Activated CD4-positive, alpha-beta T cell treated with anti-CD3 and anti-CD28 coated beads, Interleukin-2, amount 10 ng/mL, durations not matched to agents 7 days and 5 days (primary cell): ENCODE results near the gene RBP3. TPM values are rescaled to one million over a fixed set of nuclear protein-coding genes. Genes with fewer than 3 reads are reported as not detected.

Experiments
- CTCF ChIA-PET: fragments of 350-600 bp; sonication (Branson Sonifier 250); formaldehyde crosslinking; loops from one replicate; lab custom pipeline; 2021; ENCODE audit warnings: antibody characterized with exemption; lab: Charles Lee
- POLR2A ChIA-PET: fragments of 350-600 bp; sonication (Branson Sonifier 250); formaldehyde crosslinking; loops from one replicate; lab custom pipeline; 2021; ENCODE audit warnings: antibody characterized with exemption; lab: Charles Lee
- DNase-seq: peaks from one replicate; pipeline ENCODE4 v3.0.0-alpha.2; 2020
- H3K27ac Mint-ChIP-seq: one replicate; pipeline ENCODE4 v1.8.0; 2021; ENCODE audit warnings: mild to moderate bottlenecking, moderate library complexity, mixed read lengths
- H3K27me3 Mint-ChIP-seq: one replicate; pipeline ENCODE4 v1.8.0; 2021; ENCODE audit warnings: mixed read lengths
- H3K36me3 Mint-ChIP-seq: one replicate; pipeline ENCODE4 v1.8.0; 2021; ENCODE audit warnings: low read depth, mixed read lengths
- H3K4me1 Mint-ChIP-seq: one replicate; pipeline ENCODE4 v1.8.0; 2021; ENCODE audit warnings: mixed read lengths
- H3K4me3 Mint-ChIP-seq: one replicate; pipeline ENCODE4 v1.8.0; 2021; ENCODE audit warnings: mild to moderate bottlenecking, moderate library complexity, mixed read lengths
- H3K9me3 Mint-ChIP-seq: one replicate; pipeline ENCODE4 v1.8.0; 2021; ENCODE audit warnings: mixed read lengths
- total RNA-seq, 2 experiments: library from RNA; stranded (reverse); gene quantifications; one replicate each; pipeline ENCODE4 v1.2.3, GENCODE V29; 2021

The RBP3 gene
- not detected for total RNA-seq

DNA sequence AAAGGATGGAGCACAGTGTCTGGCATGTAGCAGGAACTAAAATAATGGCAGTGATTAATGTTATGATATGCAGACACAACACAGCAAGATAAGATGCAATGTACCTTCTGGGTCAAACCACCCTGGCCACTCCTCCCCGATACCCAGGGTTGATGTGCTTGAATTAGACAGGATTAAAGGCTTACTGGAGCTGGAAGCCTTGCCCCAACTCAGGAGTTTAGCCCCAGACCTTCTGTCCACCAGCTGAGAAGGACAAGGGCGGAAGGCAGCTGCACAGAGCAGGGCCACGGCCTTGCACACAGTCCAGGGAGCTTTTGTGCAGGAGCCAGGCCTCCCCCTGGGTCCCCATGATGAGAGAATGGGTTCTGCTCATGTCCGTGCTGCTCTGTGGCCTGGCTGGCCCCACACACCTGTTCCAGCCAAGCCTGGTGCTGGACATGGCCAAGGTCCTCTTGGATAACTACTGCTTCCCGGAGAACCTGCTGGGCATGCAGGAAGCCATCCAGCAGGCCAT, at the start of gene RBP3:
Gene RBP3 (plus strand): TSS at position 226 of the 514 bp plus-strand sequence. CDS start 122 bp downstream, at position 348.
- ChIA-PET CTCF (no interaction called here), POLR2A (no interaction called here)
- H3K4me3 Mint-ChIP-seq, result no peak within 1 kb of the TSS
- H3K27ac Mint-ChIP-seq, result no peak within 1 kb of the TSS
- no peaks in the 10 kb centered on the region for H3K36me3 Mint-ChIP-seq
- no peaks in the 10 kb centered on the region for H3K9me3 Mint-ChIP-seq
- H3K27me3 Mint-ChIP-seq, result no peaks in the 10 kb centered on the region
- no peaks in the 10 kb centered on the region for H3K4me1 Mint-ChIP-seq
- DNase-seq, result no peak

DNA sequence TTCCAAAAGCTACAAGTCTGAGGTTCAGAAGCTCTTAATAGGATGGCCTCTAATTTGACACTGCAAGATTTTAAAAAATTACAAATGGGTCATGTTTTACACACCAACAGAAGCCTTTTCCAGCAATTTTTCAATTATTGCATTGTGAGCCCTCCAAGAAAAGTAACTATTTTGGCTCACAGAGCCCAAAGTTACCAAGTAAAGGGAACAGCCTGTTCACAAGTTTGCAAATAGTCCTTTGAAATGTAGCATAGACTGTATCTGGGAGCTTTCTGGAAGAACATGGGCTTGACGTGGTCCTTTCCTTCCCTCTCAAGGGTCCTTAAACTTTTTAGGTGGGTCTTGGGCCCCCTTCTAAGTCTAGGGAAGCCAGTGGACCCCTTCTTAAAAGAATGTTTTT, 49.4 kb upstream of the RBP3 start:
- no peak overlapping the region for H3K27ac Mint-ChIP-seq
- CTCF ChIA-PET, result interaction anchor here (1.0 to 2.3 kb wide), 2 partner anchors 7 to 15 kb away, joined by 3 to 6 read pairs; no protein-coding TSS in a partner anchor
- H3K36me3 Mint-ChIP-seq, result peaks cover 1% of the 10 kb centered on the region
- H3K4me1 Mint-ChIP-seq, result peaks cover 3% of the 10 kb centered on the region
- no peaks in the 10 kb centered on the region for H3K9me3 Mint-ChIP-seq
- H3K4me3 Mint-ChIP-seq, result no peak overlapping the region
- POLR2A ChIA-PET, result no interaction called here
- no peak for DNase-seq
- H3K27me3 Mint-ChIP-seq, result peaks cover 45% of the 10 kb centered on the region

DNA sequence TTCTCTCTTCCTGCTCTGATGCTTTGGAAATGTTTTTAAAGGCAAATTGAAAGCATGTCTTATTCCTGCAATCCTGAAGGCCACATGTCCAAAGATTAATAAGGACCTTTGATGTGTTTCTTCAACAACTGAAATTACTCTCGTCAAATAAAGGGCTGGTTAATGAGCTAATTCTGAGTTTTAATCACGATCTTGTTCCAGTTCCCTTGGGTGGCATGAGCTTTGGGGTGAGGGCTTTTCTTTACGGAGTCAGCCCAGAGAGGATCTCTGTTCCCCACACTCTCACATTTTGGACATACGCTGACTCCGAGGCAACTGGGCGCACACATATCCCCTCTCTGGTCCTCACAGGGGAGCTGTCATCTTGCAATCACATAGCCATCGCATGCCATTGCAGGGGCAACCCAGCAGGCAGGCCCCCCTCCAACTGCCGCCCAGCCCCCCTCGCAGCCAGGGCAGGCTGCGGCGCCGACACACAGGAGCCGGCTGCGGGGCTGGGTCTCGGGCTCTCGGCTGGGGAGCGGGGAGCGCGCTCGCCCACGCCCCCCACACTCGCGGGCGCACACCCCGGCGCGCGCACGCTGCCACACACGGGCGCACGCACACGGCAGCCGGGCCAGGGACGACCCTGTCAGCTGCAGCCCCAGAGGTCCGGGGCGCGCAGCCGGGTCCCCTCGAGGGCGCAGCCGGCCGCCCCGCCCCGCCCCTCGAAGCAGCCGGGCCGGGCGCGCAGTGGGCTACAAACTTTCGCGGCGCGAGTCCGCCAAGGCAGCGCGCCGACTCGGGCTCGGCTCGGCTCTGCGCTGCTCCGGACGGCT, 48.3 kb upstream of the RBP3 start, which contains the start of gene GDF10:
Gene GDF10 (plus strand): TSS at position 587 of the 818 bp plus-strand sequence. CDS start 455 bp downstream, outside the sequence.
- Mint-ChIP-seq H3K27ac (no peak within 1 kb of the TSS), H3K4me3 (peak within 1 kb of the TSS; percentile 59), H3K4me1 (peaks cover 3% of the 10 kb centered on the region), H3K36me3 (peaks cover 1% of the 10 kb centered on the region), H3K9me3 (no peaks in the 10 kb centered on the region), H3K27me3 (peaks cover 45% of the 10 kb centered on the region)
- DNase-seq, result no peak
- POLR2A ChIA-PET, result no interaction called here
- CTCF ChIA-PET, result interaction anchor here (1.0 kb wide), 1 partner anchor 14 kb away, joined by 3 read pairs; no protein-coding TSS in a partner anchor

DNA sequence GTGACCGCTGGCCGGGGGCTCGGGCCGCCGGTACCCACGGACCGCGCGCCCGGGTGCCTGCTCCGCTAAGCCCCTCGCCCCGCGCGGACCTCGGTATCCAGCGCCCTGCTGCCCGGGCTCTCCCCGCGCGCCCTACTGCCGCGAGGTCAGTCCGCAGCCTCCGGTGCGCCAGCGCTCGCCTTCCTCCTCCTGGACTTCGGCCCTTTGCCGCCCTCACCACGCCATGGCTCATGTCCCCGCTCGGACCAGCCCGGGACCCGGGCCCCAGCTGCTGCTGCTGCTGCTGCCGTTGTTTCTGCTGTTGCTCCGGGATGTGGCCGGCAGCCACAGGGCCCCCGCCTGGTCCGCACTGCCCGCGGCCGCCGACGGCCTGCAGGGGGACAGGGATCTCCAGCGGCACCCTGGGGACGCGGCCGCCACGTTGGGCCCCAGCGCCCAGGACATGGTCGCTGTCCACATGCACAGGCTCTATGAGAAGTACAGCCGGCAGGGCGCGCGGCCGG, 47.7 kb upstream of the RBP3 start:
- CTCF ChIA-PET, result interaction anchor here (1.1 kb wide), 1 partner anchor 14 kb away, joined by 4 read pairs; no protein-coding TSS in a partner anchor
- Mint-ChIP-seq H3K9me3 (no peaks in the 10 kb centered on the region), H3K36me3 (peaks cover 1% of the 10 kb centered on the region), H3K4me3 (peak overlapping the region; percentile 59), H3K4me1 (peaks cover 3% of the 10 kb centered on the region), H3K27me3 (peaks cover 45% of the 10 kb centered on the region), H3K27ac (no peak overlapping the region)
- no peak for DNase-seq
- POLR2A ChIA-PET, result no interaction called here

DNA sequence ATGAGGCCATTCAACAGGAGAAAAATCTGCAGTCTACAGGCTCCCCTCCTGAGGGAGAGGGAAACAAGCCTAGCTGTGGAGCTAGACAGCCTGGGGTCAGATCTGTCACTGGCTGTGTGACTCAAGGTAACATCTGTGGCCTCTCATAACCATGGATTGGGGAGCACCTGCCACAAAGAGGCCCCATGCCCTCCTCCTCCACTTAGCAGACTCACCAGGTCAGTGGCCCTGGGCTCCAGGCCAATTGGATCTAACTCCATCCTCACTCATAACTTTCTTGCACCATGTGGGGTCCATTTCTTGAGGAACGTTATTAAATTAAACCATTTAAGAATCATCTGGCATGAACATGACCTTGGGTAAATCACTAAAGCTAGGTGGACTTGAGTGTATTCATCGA, 46.3 kb upstream of the RBP3 start:
- Mint-ChIP-seq H3K36me3 (peaks cover 1% of the 10 kb centered on the region), H3K27me3 (peaks cover 44% of the 10 kb centered on the region), H3K4me3 (no peak overlapping the region), H3K9me3 (no peaks in the 10 kb centered on the region), H3K27ac (no peak overlapping the region), H3K4me1 (peaks cover 5% of the 10 kb centered on the region)
- POLR2A ChIA-PET, result no interaction called here
- DNase-seq, result no peak
- CTCF ChIA-PET, result interaction anchor here (1.1 to 1.2 kb wide), 2 partner anchors 15 to 254 kb away, joined by 3 to 4 read pairs; no protein-coding TSS in a partner anchor

DNA sequence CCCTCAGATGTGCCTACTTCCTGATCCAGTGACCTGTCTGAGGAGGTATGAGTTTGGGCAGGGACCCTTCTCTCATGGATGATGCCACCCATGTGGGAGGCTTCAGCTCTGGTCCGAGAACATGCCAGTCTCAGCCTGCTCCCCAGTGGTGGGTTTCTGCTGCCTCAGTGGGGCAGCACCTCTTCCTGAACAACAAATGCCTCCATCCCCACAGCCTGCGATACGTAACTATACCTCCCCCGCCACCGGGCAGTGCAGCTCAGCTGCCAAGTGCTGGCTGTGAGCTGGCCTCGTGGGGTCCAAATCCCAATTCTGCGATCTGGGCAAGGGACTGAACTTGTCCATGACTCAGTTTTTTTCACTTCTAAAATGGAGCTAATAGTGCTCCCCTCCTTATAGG, 45.1 kb upstream of the RBP3 start:
- Mint-ChIP-seq H3K27ac (no peak overlapping the region), H3K27me3 (peaks cover 34% of the 10 kb centered on the region), H3K4me1 (peaks cover 5% of the 10 kb centered on the region), H3K4me3 (no peak overlapping the region), H3K9me3 (no peaks in the 10 kb centered on the region), H3K36me3 (peaks cover 1% of the 10 kb centered on the region)
- POLR2A ChIA-PET, result no interaction called here
- CTCF ChIA-PET, result interaction anchor here (1.1 kb wide), 1 partner anchor 38 kb away, joined by 3 read pairs; no protein-coding TSS in a partner anchor
- no peak for DNase-seq

DNA sequence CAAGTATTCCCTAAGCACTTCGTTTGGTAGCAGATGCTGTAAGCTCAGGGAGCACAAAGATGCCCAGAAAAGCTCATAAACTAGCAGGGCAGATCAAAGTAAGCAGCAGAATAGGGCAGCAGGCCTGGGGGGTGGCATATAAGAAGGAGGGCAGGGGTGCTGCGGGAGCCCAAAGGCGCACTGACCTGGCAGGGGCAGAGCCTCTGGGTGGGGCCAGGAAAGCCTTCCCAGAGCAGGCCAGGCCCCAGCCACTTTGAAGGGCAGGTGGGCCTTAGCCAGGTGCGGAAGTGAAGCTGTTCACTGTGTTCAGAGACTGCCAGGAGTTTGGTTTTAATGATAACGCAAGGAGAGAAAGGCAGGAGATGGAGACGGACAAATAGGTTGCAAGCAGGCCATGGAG, 44.3 kb upstream of the RBP3 start:
- no peaks in the 10 kb centered on the region for H3K9me3 Mint-ChIP-seq
- peaks cover 1% of the 10 kb centered on the region for H3K36me3 Mint-ChIP-seq
- peaks cover 5% of the 10 kb centered on the region for H3K4me1 Mint-ChIP-seq
- no peak overlapping the region for H3K4me3 Mint-ChIP-seq
- H3K27ac Mint-ChIP-seq, result no peak overlapping the region
- peaks cover 28% of the 10 kb centered on the region for H3K27me3 Mint-ChIP-seq
- DNase-seq, result no peak
- POLR2A ChIA-PET, result no interaction called here
- CTCF ChIA-PET, result interaction anchor here (1.1 kb wide), 1 partner anchor 37 kb away, joined by 3 read pairs; no protein-coding TSS in a partner anchor

DNA sequence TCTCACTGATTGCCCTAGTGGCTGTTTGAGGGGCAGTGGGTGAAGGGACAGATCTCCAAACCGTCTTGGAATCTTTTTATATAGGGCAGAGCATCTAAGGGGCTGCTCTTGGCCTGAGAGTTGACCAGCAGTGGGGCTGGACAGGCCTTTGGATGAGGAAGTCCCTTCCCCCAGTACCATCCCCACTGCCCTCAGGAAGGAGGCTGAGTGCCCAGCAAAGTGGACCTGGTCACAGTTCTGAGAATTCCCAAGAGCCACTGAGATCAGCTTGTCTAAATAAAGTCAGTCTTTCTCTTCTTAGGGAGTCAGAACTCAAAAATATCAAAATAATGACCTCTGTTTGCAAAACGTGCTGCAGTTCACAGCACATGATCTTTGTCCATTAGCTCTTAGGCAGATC, 42.6 kb upstream of the RBP3 start:
- POLR2A ChIA-PET, result no interaction called here
- H3K36me3 Mint-ChIP-seq, result peaks cover 1% of the 10 kb centered on the region
- H3K4me3 Mint-ChIP-seq, result no peak overlapping the region

DNA sequence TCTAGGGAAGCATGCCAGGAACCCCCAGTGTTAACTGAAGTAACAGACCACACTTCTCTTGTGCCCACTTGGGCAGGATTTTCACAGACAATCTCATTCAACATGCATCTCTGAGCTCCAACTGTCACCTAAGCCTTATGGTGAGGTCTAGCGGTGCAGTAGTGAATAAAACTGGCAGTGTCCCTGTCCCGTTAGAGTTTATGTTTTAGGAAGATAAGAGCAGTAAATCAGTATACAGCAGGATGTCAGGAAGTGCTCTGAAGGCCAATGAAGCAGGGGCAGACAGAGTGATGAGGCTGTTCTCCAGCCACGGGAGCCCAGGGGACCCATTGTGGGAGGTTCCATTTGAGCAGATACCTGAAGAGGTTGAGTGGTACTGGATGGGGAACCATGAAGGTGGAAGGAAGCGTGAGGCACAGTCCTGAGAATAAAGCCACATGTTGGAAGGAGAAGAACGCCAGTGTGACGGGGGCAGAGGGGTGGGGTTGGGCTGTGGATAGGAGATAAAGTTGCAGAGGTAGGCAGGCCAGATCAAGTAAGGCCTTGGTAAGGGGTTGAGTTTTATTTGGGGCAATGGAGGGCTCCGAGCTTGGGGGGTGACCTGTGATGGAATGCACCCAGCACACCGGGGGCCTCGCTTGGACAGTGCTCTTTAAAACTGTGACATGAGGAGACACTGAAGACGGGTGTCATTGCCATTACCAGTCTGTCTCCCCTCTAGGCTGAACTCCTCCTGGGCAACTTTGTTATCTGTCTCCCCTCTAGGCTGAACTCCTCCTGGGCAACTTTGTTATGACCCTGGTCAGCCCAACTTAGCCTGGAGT, 41.6 kb upstream of the RBP3 start:
- no peak for DNase-seq
- CTCF ChIA-PET, result interaction anchor here (1.3 kb wide), 1 partner anchor 9 kb away, joined by 6 read pairs; no protein-coding TSS in a partner anchor
- no peak overlapping the region for H3K4me3 Mint-ChIP-seq
- H3K36me3 Mint-ChIP-seq, result no peaks in the 10 kb centered on the region
- H3K27me3 Mint-ChIP-seq, result peaks cover 8% of the 10 kb centered on the region
- H3K27ac Mint-ChIP-seq, result peak overlapping the region; percentile 56
- POLR2A ChIA-PET, result no interaction called here
- H3K9me3 Mint-ChIP-seq, result no peaks in the 10 kb centered on the region
- peaks cover 19% of the 10 kb centered on the region for H3K4me1 Mint-ChIP-seq

More for the DNA sequence above, 42.6 kb upstream of the RBP3 start:
- CTCF ChIA-PET, result interaction anchor here (1.3 kb wide), 1 partner anchor 8 kb away, joined by 6 read pairs; no protein-coding TSS in a partner anchor
- DNase-seq, result no peak
- Mint-ChIP-seq H3K4me1 (peaks cover 11% of the 10 kb centered on the region), H3K27me3 (peaks cover 18% of the 10 kb centered on the region), H3K9me3 (no peaks in the 10 kb centered on the region), H3K27ac (no peak overlapping the region)

DNA sequence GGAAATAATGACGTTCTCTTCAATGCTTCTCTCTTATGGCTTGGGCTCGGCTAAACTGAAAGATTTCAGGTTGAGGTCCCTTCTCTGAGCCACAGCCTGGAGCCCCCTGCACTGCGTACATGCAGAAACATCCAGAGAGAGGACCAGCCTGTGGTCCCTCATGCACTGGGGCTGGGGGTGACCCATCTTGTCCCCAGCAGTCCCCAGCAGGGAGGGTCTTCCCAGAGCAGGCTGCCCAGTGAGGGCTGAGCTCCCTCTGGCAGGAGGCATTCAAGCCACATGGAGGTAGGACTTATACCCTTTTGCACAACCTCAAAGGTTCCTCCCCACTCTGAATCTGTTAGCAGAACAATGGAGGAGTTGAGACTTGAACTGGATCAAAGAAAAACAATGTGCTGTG, 40.8 kb upstream of the RBP3 start:
- Mint-ChIP-seq H3K36me3 (no peaks in the 10 kb centered on the region), H3K4me1 (peaks cover 26% of the 10 kb centered on the region), H3K4me3 (no peak overlapping the region), H3K27me3 (no peaks in the 10 kb centered on the region), H3K27ac (no peak overlapping the region), H3K9me3 (no peaks in the 10 kb centered on the region)
- POLR2A ChIA-PET, result no interaction called here
- CTCF ChIA-PET, result interaction anchor here (1.0 kb wide), 2 partner anchors 260 to 283 kb away, joined by 3 read pairs; no protein-coding TSS in a partner anchor
- no peak for DNase-seq

DNA sequence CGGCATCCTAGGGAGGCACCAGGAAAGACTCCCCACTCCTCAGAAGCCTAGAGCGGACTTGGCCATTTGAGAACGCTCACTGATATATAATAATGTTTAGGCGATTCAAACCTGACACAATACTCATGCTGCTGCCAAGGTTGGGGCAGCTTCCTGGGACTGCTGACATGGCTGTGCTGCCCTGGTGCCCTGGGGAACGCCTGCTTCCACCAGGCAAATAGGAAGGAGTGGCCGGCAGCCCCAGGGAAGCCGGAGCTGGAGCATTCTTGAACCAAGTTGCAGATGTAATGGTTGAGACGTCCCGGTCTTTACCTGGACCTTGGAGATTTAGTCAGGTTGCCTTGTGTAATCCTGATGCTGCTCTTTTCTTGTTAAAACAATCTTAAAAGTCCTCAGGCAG, 39.4 kb upstream of the RBP3 start:
- no peaks in the 10 kb centered on the region for H3K36me3 Mint-ChIP-seq
- no peaks in the 10 kb centered on the region for H3K9me3 Mint-ChIP-seq
- H3K27me3 Mint-ChIP-seq, result no peaks in the 10 kb centered on the region
- no peak overlapping the region for H3K27ac Mint-ChIP-seq
- ChIA-PET POLR2A (no interaction called here), CTCF (interaction anchor here (5.2 kb wide), 1 partner anchor 260 kb away, joined by 35 read pairs; no protein-coding TSS in a partner anchor)
- no peak for DNase-seq
- peaks cover 26% of the 10 kb centered on the region for H3K4me1 Mint-ChIP-seq
- no peak overlapping the region for H3K4me3 Mint-ChIP-seq

DNA sequence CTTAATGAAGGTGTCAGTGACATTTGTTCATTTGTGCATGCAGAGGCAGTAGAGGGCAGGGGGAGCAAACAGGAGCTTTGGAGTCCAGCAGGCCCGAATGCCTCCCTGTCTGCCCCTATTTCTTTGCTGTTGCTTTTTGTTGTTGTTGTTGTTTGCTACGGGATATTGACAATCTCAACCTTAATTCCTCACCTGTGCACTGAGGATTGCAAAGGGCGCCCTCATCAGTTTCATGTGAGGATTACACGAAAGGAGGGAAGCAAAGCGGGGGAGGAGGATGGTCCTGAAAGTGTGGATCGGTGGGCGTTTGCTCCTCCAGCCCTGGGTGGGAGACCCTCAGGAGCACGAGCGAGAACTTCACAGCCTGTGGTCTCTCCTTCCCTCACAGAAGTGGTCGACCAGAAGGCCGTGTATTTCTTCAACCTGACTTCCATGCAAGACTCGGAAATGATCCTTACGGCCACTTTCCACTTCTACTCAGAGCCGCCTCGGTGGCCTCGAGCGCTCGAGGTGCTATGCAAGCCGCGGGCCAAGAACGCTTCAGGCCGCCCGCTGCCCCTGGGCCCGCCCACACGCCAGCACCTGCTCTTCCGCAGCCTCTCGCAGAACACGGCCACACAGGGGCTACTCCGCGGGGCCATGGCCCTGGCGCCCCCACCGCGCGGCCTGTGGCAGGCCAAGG, 38.6 kb upstream of the RBP3 start:
- H3K36me3 Mint-ChIP-seq, result no peaks in the 10 kb centered on the region
- DNase-seq, result no peak
- peaks cover 26% of the 10 kb centered on the region for H3K4me1 Mint-ChIP-seq
- no peaks in the 10 kb centered on the region for H3K9me3 Mint-ChIP-seq
- H3K27ac Mint-ChIP-seq, result peak overlapping the region; percentile 57
- no peaks in the 10 kb centered on the region for H3K27me3 Mint-ChIP-seq
- POLR2A ChIA-PET, result no interaction called here
- CTCF ChIA-PET, result interaction anchor here (5.2 kb wide), 1 partner anchor 261 kb away, joined by 35 read pairs; no protein-coding TSS in a partner anchor
- H3K4me3 Mint-ChIP-seq, result no peak overlapping the region
